VCaP (cell line): ENCODE measurements around the gene THG1L.
A peak's percentile ranks its signal among the peaks of the same experiment; 100 is the strongest.

ENCODE experiments used
- H3K27ac ChIP-seq: fragments of 450-650 bp; 2 replicates; pipeline ENCODE4 v1.5.1; 2017
- CTCF ChIP-seq: fragments of 450-650 bp; conservative IDR thresholded peaks from 2 replicates; pipeline ENCODE4 v1.5.1; 2017; ENCODE audit warnings: mild to moderate bottlenecking, moderate library complexity

The THG1L gene

GRCh38 chr5:157750320-157750719 is 19.1 kb downstream of the THG1L start:
- no peak overlapping the region for H3K27ac ChIP-seq
- no peak for TF ChIP-seq CTCF

- no peak for TF ChIP-seq CTCF
- no peak overlapping the region for H3K27ac ChIP-seq
These were observed 24.9 kb downstream of the THG1L start for GRCh38 chr5:157756122-157756521.

GRCh38 chr5:157758706-157759105 is 27.5 kb downstream of the THG1L start:
- TF ChIP-seq CTCF: no peak
- H3K27ac ChIP-seq: peak overlapping the region; percentile 31; the same call in 1 of the 2 replicates

GRCh38 chr5:157761690-157762621 is 30.7 kb downstream of the THG1L start:
- peak; percentile 86 for TF ChIP-seq CTCF
- no peak overlapping the region for H3K27ac ChIP-seq

GRCh38 chr5:157764531-157764930 is 33.3 kb downstream of the THG1L start:
- no peak overlapping the region for H3K27ac ChIP-seq
- TF ChIP-seq CTCF: no peak

GRCh38 chr5:157766442-157766841 is 35.2 kb downstream of the THG1L start:
- H3K27ac ChIP-seq: no peak overlapping the region
- TF ChIP-seq CTCF: no peak

GRCh38 chr5:157766902-157767301 is 35.7 kb downstream of the THG1L start:
- H3K27ac ChIP-seq: no peak overlapping the region
- TF ChIP-seq CTCF: no peak
